K562 (cell line): Measurements from ENCODE around the gene SYT7.

Experiments used
- CTCF ChIP-seq, 3 experiments: IDR thresholded peaks in 2 of 3; conservative IDR thresholded peaks in 1 of 3; 2 replicates each; pipeline ENCODE4 v1.5.1; 2011 to 2012; ENCODE audit warnings: low read length in 3 of 3, mild to moderate bottlenecking in 3 of 3, control low read depth in 2 of 3, improper control_type of control experiment in 1 of 3, inconsistent platforms in 1 of 3, low read depth in 1 of 3, mixed read lengths in 1 of 3, moderate library complexity in 1 of 3; ENCODE audit not compliant: insufficient read depth in 2 of 3
- ETV6 ChIP-seq, 3 experiments: fragments of 150-350 bp in 1 of 3; sonication (generic) in 1 of 3; formaldehyde crosslinking in 1 of 3; IDR thresholded peaks; 2 replicates each; pipeline versions ENCODE4 v1.6.1 to v1.8.0; 2014 to 2022; ENCODE audit warnings: borderline replicate concordance in 2 of 3, low read depth in 2 of 3, antibody characterized with exemption in 1 of 3, low read length in 1 of 3, mild to moderate bottlenecking in 1 of 3, missing genetic modification reagents in 1 of 3
- JUN ChIP-seq, 2 experiments: sonication (generic) in 1 of 2; formaldehyde crosslinking in 1 of 2; IDR thresholded peaks; 2 replicates each; pipeline versions ENCODE4 v1.6.1 to v1.8.0; 2012 to 2022; ENCODE audit warnings: borderline replicate concordance in 2 of 2, mild to moderate bottlenecking in 2 of 2, improper control_type of control experiment in 1 of 2, low read depth in 1 of 2, low read length in 1 of 2, missing genetic modification reagents in 1 of 2
- JUND ChIP-seq, 2 experiments: IDR thresholded peaks; 2 replicates in 1 of 2; 3 replicates in 1 of 2; pipeline ENCODE4 v1.6.1; 2011; ENCODE audit warnings: borderline replicate concordance in 2 of 2, low read depth in 2 of 2, low read length in 2 of 2, improper control_type of control experiment in 1 of 2, missing biosample characterization in 1 of 2, missing genetic modification characterization in 1 of 2, missing genetic modification reagents in 1 of 2
- REST ChIP-seq, 2 experiments: fragments of 450-650 bp; formaldehyde crosslinking in 1 of 2; IDR thresholded peaks; 2 replicates each; pipeline versions ENCODE4 v1.4.0 to v1.6.1; 2014 to 2020; ENCODE audit warnings: mild to moderate bottlenecking in 2 of 2, borderline replicate concordance in 1 of 2, low read depth in 1 of 2
- YY1 ChIP-seq, 3 experiments: IDR thresholded peaks; 2 replicates each; pipeline ENCODE4 v1.6.1; 2011; ENCODE audit warnings: low read length in 2 of 3, mild to moderate bottlenecking in 2 of 3, moderate library complexity in 2 of 3, borderline replicate concordance in 1 of 3, control low read depth in 1 of 3, low read depth in 1 of 3; ENCODE audit not compliant: insufficient read depth in 3 of 3, insufficient replicate concordance in 2 of 3, control insufficient read depth in 1 of 3, insufficient read length in 1 of 3; ENCODE audit errors: extremely low read depth in 1 of 3
- ZNF24 ChIP-seq: fragments of 450-650 bp; IDR thresholded peaks from 2 replicates; pipeline ENCODE4 v1.6.1; 2016

- TF ChIP-seq CTCF (IDR thresholded peaks at IDR 0.05 in 2 of 3, conservative IDR thresholded peaks at IDR 0.05 in 1 of 3; ENCODE audit: insufficient read depth in 2 of 3, low read depth in 1 of 3, low read length in 3 of 3) = no peak
- TF ChIP-seq ETV6 (IDR thresholded peaks at IDR 0.05; ENCODE audit: borderline replicate concordance in 1 of 2, low read depth in 2 of 2, low read length in 1 of 2) = no peak
- no peak for TF ChIP-seq ETV6 (CRISPR knock-in tag; IDR thresholded peaks at IDR 0.05; ENCODE audit: borderline replicate concordance)
- TF ChIP-seq YY1 (IDR thresholded peaks at IDR 0.05; ENCODE audit: borderline replicate concordance in 1 of 3, control insufficient read depth in 1 of 3, extremely low read depth in 1 of 3, insufficient read depth in 3 of 3, insufficient read length in 1 of 3, insufficient replicate concordance in 2 of 3, low read depth in 1 of 3, low read length in 2 of 3) = no peak
- TF ChIP-seq ZNF24 = no peak
- no peak for TF ChIP-seq JUN (IDR thresholded peaks at IDR 0.05; ENCODE audit: borderline replicate concordance, low read depth, low read length)
- no peak for TF ChIP-seq JUN (CRISPR knock-in tag; IDR thresholded peaks at IDR 0.05; ENCODE audit: borderline replicate concordance)
- TF ChIP-seq REST (IDR thresholded peaks at IDR 0.05; ENCODE audit: borderline replicate concordance) = no peak
- no peak for TF ChIP-seq REST (CRISPR knock-in tag; IDR thresholded peaks at IDR 0.05; ENCODE audit: low read depth)
- TF ChIP-seq JUND (IDR thresholded peaks at IDR 0.05; ENCODE audit: borderline replicate concordance, low read depth, low read length) = no peak
- no peak for TF ChIP-seq JUND (tag; IDR thresholded peaks at IDR 0.05; ENCODE audit: borderline replicate concordance, low read depth, low read length)
Measured at GRCh38 chr11:61534933-61535839, 45.7 kb downstream of the SYT7 start.
